HG03571 (cell line): ENCODE measurements around the gene TEX13B.

Source experiments
- ATAC-seq: cut with Tn5 transposase; IDR thresholded peaks from one replicate; pipeline ENCODE4 v1.9.1; 2021; ENCODE audit not compliant: unreplicated experiment

TEX13B gene

GRCh38 chrX:107940095-107940494 is 42.1 kb downstream of the TEX13B start:
- no peak for ATAC-seq

GRCh38 chrX:107936434-107936730 is 45.8 kb downstream of the TEX13B start:
- ATAC-seq: no peak

- ATAC-seq: no peak
Measured at GRCh38 chrX:107935664-107936433, 46.3 kb downstream of the TEX13B start.

- no peak for ATAC-seq
Measured at GRCh38 chrX:107935200-107935599, 47.0 kb downstream of the TEX13B start.

- ATAC-seq: no peak
Measured at GRCh38 chrX:107934262-107934661, 47.9 kb downstream of the TEX13B start.
